GM23248 (cell line): Measurements from ENCODE around the gene TRHDE. TPM values are rescaled to one million over a fixed set of nuclear protein-coding genes. Genes with fewer than 3 reads are reported as not detected.

Experiments used
- DNase-seq: peaks from one replicate; pipeline ENCODE4 v3.0.0-alpha.2; 2015
- H2AFZ ChIP-seq: fragments of 200-600 bp; sonication (generic); 2 replicates; pipeline ENCODE4 v1.6.1; 2016; ENCODE audit warnings: antibody characterized with exemption
- H3F3A ChIP-seq: fragments of 200-600 bp; sonication (generic); 2 replicates; pipeline ENCODE4 v1.6.1; 2016; ENCODE audit warnings: mild to moderate bottlenecking, antibody characterized with exemption, mixed run types; ENCODE audit not compliant: insufficient read depth
- H3K27ac ChIP-seq: fragments of 200-600 bp; sonication (generic); 2 replicates; pipeline ENCODE4 v1.5.1; 2016; ENCODE audit warnings: mild to moderate bottlenecking
- H3K27me3 ChIP-seq: fragments of 200-600 bp; sonication (generic); replicated peaks from 2 replicates; pipeline ENCODE4 v1.6.1; 2016; ENCODE audit warnings: mild to moderate bottlenecking; ENCODE audit not compliant: insufficient read depth
- H3K36me3 ChIP-seq: fragments of 200-600 bp; sonication (generic); 2 replicates; pipeline ENCODE4 v1.6.1; 2016; ENCODE audit warnings: low read depth, mild to moderate bottlenecking
- H3K4me1 ChIP-seq: fragments of 200-600 bp; sonication (generic); 2 replicates; pipeline ENCODE4 v1.6.1; 2016; ENCODE audit warnings: mild to moderate bottlenecking; ENCODE audit not compliant: insufficient read depth
- H3K4me2 ChIP-seq: fragments of 200-600 bp; sonication (generic); one replicate; pipeline ENCODE4 v1.6.1; 2016; ENCODE audit warnings: mild to moderate bottlenecking; ENCODE audit not compliant: unreplicated experiment
- H3K4me3 ChIP-seq: fragments of 200-600 bp; sonication (generic); 2 replicates; pipeline ENCODE4 v1.5.1; 2016; ENCODE audit warnings: mild to moderate bottlenecking
- H3K79me2 ChIP-seq: fragments of 200-600 bp; sonication (generic); 2 replicates; pipeline ENCODE4 v1.6.1; 2016; ENCODE audit warnings: mild to moderate bottlenecking; ENCODE audit not compliant: insufficient read depth
- H3K9ac ChIP-seq: fragments of 200-600 bp; sonication (generic); 2 replicates; pipeline ENCODE4 v1.6.1; 2016; ENCODE audit warnings: mild to moderate bottlenecking
- H3K9me2 ChIP-seq: fragments of 200-600 bp; sonication (generic); 2 replicates; pipeline ENCODE4 v1.6.1; 2016; ENCODE audit warnings: mixed run types, mild to moderate bottlenecking, moderate library complexity; ENCODE audit not compliant: insufficient read depth
- H3K9me3 ChIP-seq: fragments of 200-600 bp; sonication (generic); one replicate; pipeline ENCODE4 v1.6.1; 2017; ENCODE audit warnings: low read depth
- H4K20me1 ChIP-seq: fragments of 200-600 bp; sonication (generic); 2 replicates; pipeline ENCODE4 v1.6.0; 2016; ENCODE audit not compliant: insufficient read depth
- EZH2 ChIP-seq: fragments of 200-600 bp; sonication (generic); IDR thresholded peaks from 2 replicates; pipeline ENCODE4 v1.6.1; 2018; ENCODE audit warnings: antibody characterized with exemption, mild to moderate bottlenecking; ENCODE audit not compliant: insufficient read depth, poor library complexity, severe bottlenecking
- EZH2phosphoT487 ChIP-seq: fragments of 200-600 bp; sonication (generic); IDR thresholded peaks from 2 replicates; pipeline ENCODE4 v1.6.1; 2018; ENCODE audit warnings: antibody characterized with exemption, moderate library complexity, mild to moderate bottlenecking, low read depth; ENCODE audit not compliant: insufficient read depth
- WGBS, 2 experiments: methylation state at CpG; one replicate each; pipeline ENCODE4 v1.1.6; 2015 to 2017; ENCODE audit warnings: low lambda C conversion rate in 2 of 2, low coverage in 1 of 2; ENCODE audit errors: missing lambda C conversion rate in 2 of 2; 5-methylcytosine and 5-hydroxymethylcytosine counted together
- in situ Hi-C: fragments of 300-500 bp; cut with MboI; formaldehyde crosslinking; loops from 2 replicates; pipeline ENCODE4 v1.15.0; 2020
- polyA plus RNA-seq: library from polyadenylated mRNA; unstranded; fragments of >200 nt; fragmentation: Nextera tagmentation; extraction: Ambion mirVana; gene quantifications from 2 replicates; pipeline ENCODE4 v1.2.1, GENCODE V29; 2016
- total RNA-seq: library from RNA; depleted of rRNA; stranded (reverse); fragments of >200 nt; shearing (Covaris generic); gene quantifications from 2 replicates; pipeline ENCODE4 v1.2.3, GENCODE V29; 2014

Gene TRHDE
- total and polyA plus RNA-seq, 2 experiments from 2014 or later: 1.4 to 2.8 TPM

DNA sequence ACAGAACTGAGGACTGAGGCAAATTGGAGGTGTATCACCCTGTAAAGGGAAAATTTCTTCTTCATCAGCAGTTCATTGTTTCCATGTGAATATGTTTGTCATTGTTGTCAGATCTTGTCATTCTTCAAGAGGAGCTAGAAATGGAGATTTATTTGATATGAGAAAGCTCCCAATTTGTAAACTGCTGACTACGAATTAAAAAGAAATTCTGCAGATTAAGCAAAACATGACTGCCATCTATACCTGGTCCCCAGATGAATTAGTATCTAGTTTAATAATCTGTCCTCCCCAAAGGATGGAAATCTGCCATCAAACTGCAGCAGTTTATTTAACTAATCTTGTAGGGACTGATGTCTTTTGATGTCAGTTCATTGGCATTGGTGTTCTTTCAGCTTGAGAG is 162.8 kb downstream of the TRHDE start:
- Histone ChIP-seq H3K36me3 (no peaks in the 10 kb centered on the region), H3K27ac (no peak overlapping the region), H2AFZ (no peak overlapping the region), H3K4me2 (no peak overlapping the region), H3F3A (no peaks in the 10 kb centered on the region), H3K4me1 (no peaks in the 10 kb centered on the region), H3K4me3 (no peak overlapping the region), H3K9me3 (no peaks in the 10 kb centered on the region), H3K9ac (no peak overlapping the region), H3K9me2 (no peaks in the 10 kb centered on the region), H3K79me2 (no peaks in the 10 kb centered on the region), H4K20me1 (no peaks in the 10 kb centered on the region), H3K27me3 (no peaks in the 10 kb centered on the region)
- TF ChIP-seq EZH2 (no peak), EZH2phosphoT487 (no peak)
- WGBS, 2 experiments: 0 to 3% methylated on average over 1 of the region's 1 CpG
- DNase-seq: no peak
- in situ Hi-C loops: no loop called here

DNA sequence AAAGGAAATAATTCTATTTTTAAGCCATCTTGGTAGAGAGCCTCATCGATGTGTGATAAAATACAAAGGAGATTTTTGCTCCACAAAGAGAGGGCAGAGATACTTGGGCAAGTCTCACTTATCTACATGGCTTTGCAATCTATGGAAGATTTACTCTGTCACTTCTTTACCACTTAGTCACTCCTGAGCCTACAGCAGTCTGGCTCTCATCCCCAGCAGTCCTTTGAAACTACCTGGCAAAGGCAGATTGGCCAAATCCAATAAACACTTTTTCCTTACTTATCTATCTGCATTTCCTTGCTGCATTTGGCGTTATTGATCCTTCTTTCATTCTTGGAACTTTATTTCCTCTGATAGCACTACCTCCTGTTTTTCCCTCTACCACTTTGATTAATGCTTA is 170.0 kb downstream of the TRHDE start:
- no peak overlapping the region for H3K4me2 ChIP-seq
- in situ Hi-C loops: no loop called here
- no peaks in the 10 kb centered on the region for H3K9me2 ChIP-seq
- H3K27ac ChIP-seq: no peak overlapping the region
- no peak for DNase-seq
- H3K4me3 ChIP-seq: no peak overlapping the region
- H3K36me3 ChIP-seq: no peaks in the 10 kb centered on the region
- H3K9me3 ChIP-seq: no peaks in the 10 kb centered on the region
- 26 to 45% methylated on average over 2 of the region's 2 CpGs for WGBS, 2 experiments
- no peaks in the 10 kb centered on the region for H3K27me3 ChIP-seq
- TF ChIP-seq EZH2phosphoT487 (no peak), EZH2 (no peak)
- no peak overlapping the region for H3K9ac ChIP-seq
- H3K4me1 ChIP-seq: no peaks in the 10 kb centered on the region
- no peaks in the 10 kb centered on the region for H3F3A ChIP-seq
- H3K79me2 ChIP-seq: no peaks in the 10 kb centered on the region
- H4K20me1 ChIP-seq: no peaks in the 10 kb centered on the region
- no peak overlapping the region for H2AFZ ChIP-seq

DNA sequence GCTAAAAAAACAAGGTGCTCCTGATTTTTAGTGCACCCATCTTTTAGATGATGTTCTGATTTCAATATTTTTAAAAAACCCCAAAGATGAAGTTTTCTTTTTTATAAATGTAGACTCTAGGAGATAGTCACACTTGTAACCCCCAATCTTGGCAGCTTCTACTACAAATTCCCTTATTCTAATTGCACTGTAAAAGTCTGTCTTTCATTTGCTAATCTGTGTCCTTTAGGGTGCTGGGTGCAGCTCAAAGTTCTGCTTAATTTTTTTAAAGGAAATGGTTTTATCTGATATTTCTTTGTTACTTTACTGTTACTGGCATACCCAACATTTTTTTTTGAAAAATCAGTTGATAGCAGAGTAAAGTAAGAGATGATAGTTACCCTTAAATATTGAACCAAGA is 172.0 kb downstream of the TRHDE start:
- no peaks in the 10 kb centered on the region for H3K79me2 ChIP-seq
- no peaks in the 10 kb centered on the region for H3K4me1 ChIP-seq
- no peaks in the 10 kb centered on the region for H3K9me3 ChIP-seq
- H3K27ac ChIP-seq: no peak overlapping the region
- H4K20me1 ChIP-seq: no peaks in the 10 kb centered on the region
- H3K4me2 ChIP-seq: no peak overlapping the region
- in situ Hi-C loops: no loop called here
- no peaks in the 10 kb centered on the region for H3K9me2 ChIP-seq
- H3K4me3 ChIP-seq: no peak overlapping the region
- no peaks in the 10 kb centered on the region for H3K27me3 ChIP-seq
- no peaks in the 10 kb centered on the region for H3K36me3 ChIP-seq
- H2AFZ ChIP-seq: no peak overlapping the region
- TF ChIP-seq EZH2phosphoT487: no peak
- TF ChIP-seq EZH2: no peak
- no peak overlapping the region for H3K9ac ChIP-seq
- DNase-seq: no peak
- no peaks in the 10 kb centered on the region for H3F3A ChIP-seq

DNA sequence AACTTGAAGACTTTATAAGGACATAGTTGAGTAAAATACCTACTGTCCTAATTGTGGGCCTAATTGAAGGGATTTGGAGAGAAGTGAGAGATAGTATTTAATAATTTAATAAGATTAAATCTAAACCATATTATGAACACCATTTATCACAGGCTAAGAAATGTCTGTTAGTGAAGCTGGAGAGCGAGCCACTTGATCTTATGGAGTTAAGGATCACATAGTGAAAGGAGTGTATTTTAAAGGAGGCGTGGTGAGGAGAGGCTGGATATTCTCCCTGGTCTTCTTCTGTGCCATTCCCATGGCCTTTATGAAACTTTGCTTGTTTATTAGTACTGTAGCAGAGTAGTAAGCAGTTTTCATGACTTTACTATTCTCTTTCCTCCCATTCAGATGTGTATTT is 172.4 kb downstream of the TRHDE start:
- WGBS, 2 experiments: 20 to 23% methylated on average over 2 of the region's 2 CpGs
- H3K27me3 ChIP-seq: no peaks in the 10 kb centered on the region
- no peak for TF ChIP-seq EZH2phosphoT487
- TF ChIP-seq EZH2: no peak

DNA sequence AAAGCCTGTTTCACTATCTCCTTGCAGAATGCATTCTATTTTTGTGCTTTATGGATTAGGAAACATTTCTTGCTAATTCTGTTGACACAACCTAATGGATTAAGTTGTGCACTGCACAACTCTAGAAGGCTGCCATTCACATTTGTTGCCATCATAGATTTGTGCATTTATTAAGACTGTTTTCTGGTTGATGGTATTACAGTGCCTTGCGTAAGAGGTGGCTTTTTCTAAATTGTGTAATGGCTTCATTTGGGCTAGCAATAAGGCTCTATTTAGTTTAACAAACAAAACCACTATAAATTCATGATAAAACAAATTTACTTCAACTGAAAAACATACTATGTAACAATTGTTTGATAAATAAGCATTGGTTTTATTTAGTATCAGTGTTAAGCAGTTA is 175.9 kb downstream of the TRHDE start:
- in situ Hi-C loops: no loop called here

More for the DNA sequence above, 172.4 kb downstream of the TRHDE start:
- H3K4me1 ChIP-seq: no peaks in the 10 kb centered on the region
- no peaks in the 10 kb centered on the region for H3K9me3 ChIP-seq
- no peak overlapping the region for H3K4me3 ChIP-seq
- no peaks in the 10 kb centered on the region for H4K20me1 ChIP-seq
- H2AFZ ChIP-seq: no peak overlapping the region
- H3K9ac ChIP-seq: no peak overlapping the region
- no peaks in the 10 kb centered on the region for H3F3A ChIP-seq
- no peaks in the 10 kb centered on the region for H3K79me2 ChIP-seq
- DNase-seq: no peak
- H3K4me2 ChIP-seq: no peak overlapping the region
- H3K36me3 ChIP-seq: no peaks in the 10 kb centered on the region
- H3K27ac ChIP-seq: no peak overlapping the region
- no peaks in the 10 kb centered on the region for H3K9me2 ChIP-seq
- in situ Hi-C loops: no loop called here

More for the DNA sequence above, 175.9 kb downstream of the TRHDE start:
- no peaks in the 10 kb centered on the region for H3F3A ChIP-seq
- no peak overlapping the region for H3K4me3 ChIP-seq
- no peak overlapping the region for H3K27ac ChIP-seq
- H3K4me2 ChIP-seq: no peak overlapping the region
- H3K9ac ChIP-seq: no peak overlapping the region
- TF ChIP-seq EZH2phosphoT487 (no peak), EZH2 (no peak)
- no peaks in the 10 kb centered on the region for H4K20me1 ChIP-seq
- no peaks in the 10 kb centered on the region for H3K4me1 ChIP-seq
- no peaks in the 10 kb centered on the region for H3K9me3 ChIP-seq
- 56 to 60% methylated on average over 1 of the region's 1 CpG for WGBS, 2 experiments
- H3K79me2 ChIP-seq: no peaks in the 10 kb centered on the region
- DNase-seq: no peak
- H3K27me3 ChIP-seq: no peaks in the 10 kb centered on the region
- H3K9me2 ChIP-seq: no peaks in the 10 kb centered on the region
- H3K36me3 ChIP-seq: no peaks in the 10 kb centered on the region
- no peak overlapping the region for H2AFZ ChIP-seq
